ENCODE results near the gene MRPS27. TPM values are rescaled to one million over a fixed set of nuclear protein-coding genes. Genes with fewer than 3 reads are reported as not detected.

The MRPS27 gene
- total RNA-seq, 4 donors from 2014 or later, result 32.8 to 55.0 (median 44.0) TPM

DNA sequence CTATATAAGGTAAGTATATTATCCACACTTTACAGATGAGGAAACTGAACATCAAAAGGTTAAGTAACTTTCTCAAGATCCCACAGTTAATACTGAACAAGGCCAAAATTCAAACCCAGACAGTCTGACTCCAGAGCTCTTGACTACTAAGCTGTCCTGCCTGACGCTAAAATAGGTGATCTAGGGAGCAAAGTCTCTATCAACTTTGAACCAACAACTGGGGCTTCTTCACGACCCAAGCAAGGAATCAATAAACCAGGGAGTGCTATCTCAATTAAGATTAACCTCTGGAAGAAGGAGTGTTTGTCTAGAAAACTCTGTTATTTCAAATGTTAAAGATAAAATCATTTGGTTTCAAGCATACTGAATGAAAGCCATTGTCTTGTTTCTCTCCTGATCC is 64.4 kb downstream of the MRPS27 start:
- no peak overlapping the region for H3K4me3 ChIP-seq (ENCODE audit: low read depth, poor library complexity, severe bottlenecking)
- TF ChIP-seq POLR2A (IDR thresholded peaks at IDR 0.05) (no peak), CTCF (IDR thresholded peaks at IDR 0.05) (no peak)
- intact Hi-C loops (cut with DNase I; ENCODE audit: low total_unique reads), result no loop called here
- no peak for DNase-seq (ENCODE audit: low spot score in 2 of 2)
- 89 to 93% methylated on average over 2 of the region's 2 CpGs for WGBS, 2 donors

DNA sequence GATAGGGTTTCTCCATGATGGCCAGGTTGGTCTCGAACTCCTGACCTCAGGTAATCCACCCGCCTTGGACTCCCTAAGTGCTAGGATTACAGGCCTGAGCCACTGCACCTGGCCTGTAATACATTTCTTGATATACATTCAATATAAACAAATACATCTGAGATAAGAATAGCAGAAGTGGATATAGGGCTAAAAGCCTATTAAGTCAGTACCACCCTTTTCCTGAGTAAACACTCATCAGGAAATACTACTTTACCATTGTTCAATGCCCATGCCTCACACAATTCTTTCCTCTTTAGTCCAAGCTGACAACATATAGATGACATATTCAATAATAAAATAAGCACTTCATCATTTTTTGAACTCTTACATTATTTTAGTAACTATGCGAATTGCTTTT is 64.8 kb downstream of the MRPS27 start:
- no peak overlapping the region for H3K4me3 ChIP-seq (ENCODE audit: low read depth, poor library complexity, severe bottlenecking)
- no peak for TF ChIP-seq CTCF (IDR thresholded peaks at IDR 0.05)
- TF ChIP-seq POLR2A (IDR thresholded peaks at IDR 0.05), result no peak
- no peak for DNase-seq (ENCODE audit: low spot score in 2 of 2)
- 95 to 99% methylated on average over 3 of the region's 3 CpGs for WGBS, 2 donors
- intact Hi-C loops (cut with DNase I; ENCODE audit: low total_unique reads), result no loop called here

DNA sequence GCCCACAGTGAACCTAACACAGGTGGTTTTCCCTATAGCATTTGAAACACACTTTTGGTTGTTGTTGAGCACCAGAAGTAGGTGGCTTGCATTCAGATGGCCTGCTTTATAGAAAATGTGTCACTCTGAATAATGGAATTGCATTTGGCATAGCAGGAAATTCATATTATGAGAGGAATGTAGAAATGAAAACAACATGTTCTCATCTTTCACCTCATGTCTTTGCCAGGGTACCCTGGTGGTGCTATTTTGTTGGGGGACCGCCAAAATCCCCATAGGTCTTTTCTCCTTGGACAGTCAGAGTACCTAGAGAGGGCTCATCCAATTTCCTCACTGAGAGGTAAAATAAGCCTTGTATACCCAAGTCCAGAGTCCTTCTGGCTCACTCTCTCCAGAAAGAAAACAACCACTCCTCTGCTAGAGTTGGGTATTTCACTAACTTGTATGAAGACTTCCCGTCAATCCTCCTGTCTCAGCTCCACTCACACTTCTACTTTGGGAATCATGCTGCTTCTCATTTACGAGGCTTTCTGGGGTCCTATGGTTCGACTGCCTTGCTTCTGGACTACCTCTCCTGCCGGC is 67.4 kb downstream of the MRPS27 start:
- no peak overlapping the region for H3K4me3 ChIP-seq (ENCODE audit: low read depth, poor library complexity, severe bottlenecking)
- intact Hi-C loops (cut with DNase I; ENCODE audit: low total_unique reads), result no loop called here
- TF ChIP-seq CTCF (IDR thresholded peaks at IDR 0.05) (no peak), POLR2A (IDR thresholded peaks at IDR 0.05) (no peak)
- no peak for DNase-seq (ENCODE audit: low spot score in 2 of 2)
- WGBS, 2 donors, result 76% methylated on average over 5 of the region's 5 CpGs

- DNase-seq (ENCODE audit: low spot score in 2 of 2), result no peak
- intact Hi-C loops (cut with DNase I; ENCODE audit: low total_unique reads), result no loop called here
Measured at GRCh38 chr5:72252008-72252407, 68.0 kb downstream of the MRPS27 start.

DNA sequence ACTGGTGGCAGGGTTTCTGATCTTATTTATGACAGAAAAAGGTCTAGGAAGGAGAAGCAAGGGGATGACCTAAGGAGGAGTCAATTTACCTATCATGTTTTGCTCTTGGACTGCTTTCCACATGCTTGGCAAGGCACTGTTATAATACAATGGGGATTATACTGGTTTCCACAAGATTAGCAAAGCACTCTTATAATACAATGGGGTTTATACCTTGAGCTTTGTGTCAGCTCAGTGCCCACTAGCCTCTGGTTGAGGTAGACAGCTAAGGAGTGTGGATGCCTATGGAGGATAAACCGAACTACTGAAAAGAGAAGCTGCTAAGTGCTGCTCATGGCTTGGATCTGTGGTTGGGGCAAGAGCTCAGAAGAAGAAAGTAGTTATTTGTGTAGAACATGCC is 68.7 kb downstream of the MRPS27 start:
- TF ChIP-seq POLR2A (IDR thresholded peaks at IDR 0.05) (no peak), CTCF (IDR thresholded peaks at IDR 0.05) (no peak)
- H3K4me3 ChIP-seq (ENCODE audit: low read depth, poor library complexity, severe bottlenecking), result no peak overlapping the region
- no peak for DNase-seq (ENCODE audit: low spot score in 2 of 2)
- intact Hi-C loops (cut with DNase I; ENCODE audit: low total_unique reads), result no loop called here
- 97 to 100% methylated on average over 1 of the region's 1 CpG for WGBS, 2 donors

More at GRCh38 chr5:72252008-72252407, 68.0 kb downstream of the MRPS27 start:
- no peak overlapping the region for H3K4me3 ChIP-seq (ENCODE audit: low read depth, poor library complexity, severe bottlenecking)
- TF ChIP-seq POLR2A (IDR thresholded peaks at IDR 0.05) (no peak), CTCF (IDR thresholded peaks at IDR 0.05) (no peak)

- no peak overlapping the region for H3K4me3 ChIP-seq (ENCODE audit: low read depth, poor library complexity, severe bottlenecking)
- intact Hi-C loops (cut with DNase I; ENCODE audit: low total_unique reads), result loop anchor here (10.0 kb wide), 1 partner anchor 114 kb away; no protein-coding TSS in a partner anchor
- DNase-seq (ENCODE audit: low spot score in 2 of 2), result peak in 1 of 2 donors; percentile 66
- no peak for TF ChIP-seq POLR2A (IDR thresholded peaks at IDR 0.05)
- no peak for TF ChIP-seq CTCF (IDR thresholded peaks at IDR 0.05)
- WGBS, 2 donors, result 53 to 56% methylated on average over 2 of the region's 2 CpGs
Measured at GRCh38 chr5:72248410-72248981, 71.5 kb downstream of the MRPS27 start.
